ENCODE measurements around the gene PPIB. TPM values are rescaled to one million over a fixed set of nuclear protein-coding genes. Genes with fewer than 3 reads are reported as not detected.

The PPIB gene
- total and polyA plus RNA-seq, 8 donors: 512 to 728 (median 544) TPM

GRCh38 chr15:64149893-64150578, 12.8 kb downstream of the PPIB start:
- Histone ChIP-seq H3K4me1 (peaks cover 12 to 46% of the 10 kb centered on the region in 2 donors), H3K9me3 (no peaks in the 10 kb centered on the region), H3K4me3 (no peak overlapping the region), H3K27ac (no peak overlapping the region), H3K27me3 (peaks cover 13 to 31% of the 10 kb centered on the region in 2 donors), H3K36me3 (peaks cover 0 to 24% of the 10 kb centered on the region in 2 donors)
- intact Hi-C loops (cut with DNase I): no loop called here
- no peak for DNase-seq
- no peak for ATAC-seq
- TF ChIP-seq CTCF (IDR thresholded peaks at IDR 0.05): no peak

- H3K4me1 ChIP-seq: peaks cover 12 to 46% of the 10 kb centered on the region in 2 donors
- intact Hi-C loops (cut with DNase I): no loop called here
- peaks cover 0 to 24% of the 10 kb centered on the region in 2 donors for H3K36me3 ChIP-seq
- DNase-seq: no peak
- H3K9me3 ChIP-seq: no peaks in the 10 kb centered on the region
- H3K4me3 ChIP-seq: no peak overlapping the region
- ATAC-seq: no peak
- TF ChIP-seq CTCF (IDR thresholded peaks at IDR 0.05): no peak
- no peak overlapping the region for H3K27ac ChIP-seq
- H3K27me3 ChIP-seq: peaks cover 13 to 31% of the 10 kb centered on the region in 2 donors
These were observed 13.4 kb downstream of the PPIB start for GRCh38 chr15:64149424-64149823.

- intact Hi-C loops (cut with DNase I): no loop called here
- H3K27me3 ChIP-seq: peaks cover 13 to 31% of the 10 kb centered on the region in 2 donors
- no peaks in the 10 kb centered on the region for H3K9me3 ChIP-seq
- DNase-seq (no peak), ATAC-seq (no peak)
- no peak for TF ChIP-seq CTCF (IDR thresholded peaks at IDR 0.05)
- no peak overlapping the region for H3K4me3 ChIP-seq
- H3K27ac ChIP-seq: no peak overlapping the region
- H3K4me1 ChIP-seq: peaks cover 12 to 41% of the 10 kb centered on the region in 2 donors
- H3K36me3 ChIP-seq: peaks cover 0 to 25% of the 10 kb centered on the region in 2 donors
These were observed 14.2 kb downstream of the PPIB start for GRCh38 chr15:64148581-64148980.

GRCh38 chr15:64148168-64148567, 14.7 kb downstream of the PPIB start:
- DNase-seq: no peak
- no peak overlapping the region for H3K4me3 ChIP-seq
- peaks cover 13 to 28% of the 10 kb centered on the region in 2 donors for H3K27me3 ChIP-seq
- TF ChIP-seq CTCF (IDR thresholded peaks at IDR 0.05): no peak
- peaks cover 0 to 29% of the 10 kb centered on the region in 2 donors for H3K36me3 ChIP-seq
- no peaks in the 10 kb centered on the region for H3K9me3 ChIP-seq
- peaks cover 12 to 36% of the 10 kb centered on the region in 2 donors for H3K4me1 ChIP-seq
- ATAC-seq: no peak
- intact Hi-C loops (cut with DNase I): no loop called here
- H3K27ac ChIP-seq: no peak overlapping the region

GRCh38 chr15:64146885-64147681, 15.7 kb downstream of the PPIB start:
- no peak for ATAC-seq
- intact Hi-C loops (cut with DNase I): no loop called here

More at GRCh38 chr15:64146885-64147681, 15.7 kb downstream of the PPIB start:
- peaks cover 8 to 18% of the 10 kb centered on the region in 2 donors for H3K27me3 ChIP-seq
- DNase-seq: peak in 2 of 4 donors; percentile 44 to 67
- peaks cover 0 to 40% of the 10 kb centered on the region in 2 donors for H3K36me3 ChIP-seq
- H3K9me3 ChIP-seq: no peaks in the 10 kb centered on the region
- H3K4me1 ChIP-seq: peaks cover 5 to 26% of the 10 kb centered on the region in 2 donors
- no peak overlapping the region for H3K4me3 ChIP-seq
- no peak overlapping the region for H3K27ac ChIP-seq
- TF ChIP-seq CTCF (IDR thresholded peaks at IDR 0.05): no peak
